Ascending aorta (tissue), 2 donors: ENCODE data around the gene PLEKHM1. TPM values are rescaled to one million over a fixed set of nuclear protein-coding genes. Genes with fewer than 3 reads are reported as not detected.

Source experiments
- DNase-seq, 2 donors: peaks; one replicate each; pipeline ENCODE4 v3.0.0-alpha.2; 2019; ENCODE audit warnings: low spot score in 2 of 2
- H3K27ac ChIP-seq, 2 donors: fragments of 200-600 bp; sonication (generic); one replicate each; pipeline ENCODE4 v1.5.1; 2016 to 2017; ENCODE audit warnings: mild to moderate bottlenecking in 1 of 2
- H3K27me3 ChIP-seq: fragments of 200-600 bp; sonication (generic); one replicate; pipeline ENCODE4 v1.5.1; 2017
- H3K36me3 ChIP-seq, 2 donors: fragments of 200-600 bp; sonication (generic); one replicate each; pipeline ENCODE4 v1.5.1; 2016
- H3K4me1 ChIP-seq, 2 donors: fragments of 200-600 bp; sonication (generic); one replicate each; pipeline ENCODE4 v1.5.1; 2016 to 2017; ENCODE audit warnings: mild to moderate bottlenecking in 1 of 2
- H3K4me3 ChIP-seq, 2 donors: fragments of 200-600 bp; sonication (generic); one replicate each; pipeline ENCODE4 v1.5.1; 2016 to 2017; ENCODE audit warnings: mild to moderate bottlenecking in 1 of 2
- H3K9me3 ChIP-seq, 2 donors: fragments of 200-600 bp; sonication (generic); one replicate each; pipeline ENCODE4 v1.5.1; 2016
- intact Hi-C: fragments of 100-400 bp; cut with DNase I; formaldehyde crosslinking; loops from one replicate; pipeline ENCODE4 v1.15.1; 2023
- total RNA-seq: library from RNA; depleted of rRNA; stranded (reverse); fragments of >200 nt; gene quantifications from one replicate; pipeline ENCODE4 v1.1.0, GENCODE V29; 2016
- TF ChIP-seq, protein P1 (sequence below), 3 experiments: fragments of 200-600 bp in 2 of 3; fragments of 450-650 bp in 1 of 3; sonication (generic) in 2 of 3; IDR thresholded peaks; one replicate each; pipeline ENCODE4 v1.5.1; 2016 to 2019; ENCODE audit warnings: antibody characterized with exemption in 3 of 3, mild to moderate bottlenecking in 1 of 3, moderate library complexity in 1 of 3

The PLEKHM1 gene
- total RNA-seq, 1 donor from 2014 or later: 30.2 TPM

DNA sequence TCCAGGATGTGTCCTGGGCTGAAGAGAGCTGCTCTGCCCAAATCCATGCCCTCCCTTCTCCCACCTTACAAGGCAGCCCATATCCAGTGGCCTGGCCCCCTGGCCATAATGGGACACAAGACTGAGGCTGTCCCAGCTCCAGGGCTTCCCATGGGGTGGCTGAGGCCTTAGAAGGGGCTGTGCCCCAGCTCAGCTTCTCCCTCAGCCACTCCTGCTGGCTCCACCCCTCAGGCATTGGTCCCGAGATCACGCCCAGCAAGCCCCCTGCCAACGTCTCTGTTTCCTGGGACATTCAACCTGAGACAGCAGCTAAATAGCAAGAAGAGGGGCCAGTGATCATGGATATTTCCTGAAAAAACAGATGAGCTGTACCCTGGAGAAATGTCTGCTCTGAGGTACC, 101.2 kb downstream of the PLEKHM1 start:
- no peaks in the 10 kb centered on the region for H3K27me3 ChIP-seq
- H3K36me3 ChIP-seq: no peaks in the 10 kb centered on the region
- no peak overlapping the region for H3K4me3 ChIP-seq
- H3K4me1 ChIP-seq: no peaks in the 10 kb centered on the region
- TF ChIP-seq, protein P1, sequence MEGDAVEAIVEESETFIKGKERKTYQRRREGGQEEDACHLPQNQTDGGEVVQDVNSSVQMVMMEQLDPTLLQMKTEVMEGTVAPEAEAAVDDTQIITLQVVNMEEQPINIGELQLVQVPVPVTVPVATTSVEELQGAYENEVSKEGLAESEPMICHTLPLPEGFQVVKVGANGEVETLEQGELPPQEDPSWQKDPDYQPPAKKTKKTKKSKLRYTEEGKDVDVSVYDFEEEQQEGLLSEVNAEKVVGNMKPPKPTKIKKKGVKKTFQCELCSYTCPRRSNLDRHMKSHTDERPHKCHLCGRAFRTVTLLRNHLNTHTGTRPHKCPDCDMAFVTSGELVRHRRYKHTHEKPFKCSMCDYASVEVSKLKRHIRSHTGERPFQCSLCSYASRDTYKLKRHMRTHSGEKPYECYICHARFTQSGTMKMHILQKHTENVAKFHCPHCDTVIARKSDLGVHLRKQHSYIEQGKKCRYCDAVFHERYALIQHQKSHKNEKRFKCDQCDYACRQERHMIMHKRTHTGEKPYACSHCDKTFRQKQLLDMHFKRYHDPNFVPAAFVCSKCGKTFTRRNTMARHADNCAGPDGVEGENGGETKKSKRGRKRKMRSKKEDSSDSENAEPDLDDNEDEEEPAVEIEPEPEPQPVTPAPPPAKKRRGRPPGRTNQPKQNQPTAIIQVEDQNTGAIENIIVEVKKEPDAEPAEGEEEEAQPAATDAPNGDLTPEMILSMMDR (IDR thresholded peaks at IDR 0.05): no peak
- DNase-seq: no peak
- no peak overlapping the region for H3K27ac ChIP-seq
- no peaks in the 10 kb centered on the region for H3K9me3 ChIP-seq
- intact Hi-C loops: no loop called here

- Histone ChIP-seq H3K9me3 (no peaks in the 10 kb centered on the region), H3K27ac (no peak overlapping the region), H3K27me3 (no peaks in the 10 kb centered on the region), H3K36me3 (no peaks in the 10 kb centered on the region), H3K4me1 (no peaks in the 10 kb centered on the region), H3K4me3 (no peak overlapping the region)
- TF ChIP-seq, protein P1 (IDR thresholded peaks at IDR 0.05): no peak
- intact Hi-C loops: no loop called here
- no peak for DNase-seq
These were observed 101.8 kb downstream of the PLEKHM1 start for GRCh38 chr17:45388604-45389325.

DNA sequence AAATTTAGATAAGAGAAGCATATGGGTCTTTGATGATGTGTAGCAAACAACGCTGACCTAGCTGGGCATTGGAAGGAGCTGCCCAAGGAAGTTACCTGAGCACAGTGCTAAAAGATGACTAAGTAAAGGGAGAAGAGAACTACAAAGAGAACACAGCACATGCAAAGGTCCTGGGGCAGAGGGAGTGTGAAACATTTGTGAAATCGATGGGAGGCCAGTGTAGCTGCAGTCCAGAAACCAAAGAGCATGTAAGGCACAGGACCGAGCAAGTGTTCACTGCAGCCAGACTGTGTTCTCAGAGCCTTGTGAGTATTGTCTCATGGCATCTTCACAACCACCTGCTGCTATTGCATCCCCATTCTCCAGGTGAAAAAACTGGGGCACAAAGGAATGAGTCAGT, 102.8 kb downstream of the PLEKHM1 start:
- Histone ChIP-seq H3K4me1 (no peaks in the 10 kb centered on the region), H3K4me3 (no peak overlapping the region), H3K9me3 (no peaks in the 10 kb centered on the region), H3K27ac (no peak overlapping the region), H3K36me3 (no peaks in the 10 kb centered on the region), H3K27me3 (no peaks in the 10 kb centered on the region)
- TF ChIP-seq, protein P1 (IDR thresholded peaks at IDR 0.05): no peak
- DNase-seq: no peak
- intact Hi-C loops: no loop called here

DNA sequence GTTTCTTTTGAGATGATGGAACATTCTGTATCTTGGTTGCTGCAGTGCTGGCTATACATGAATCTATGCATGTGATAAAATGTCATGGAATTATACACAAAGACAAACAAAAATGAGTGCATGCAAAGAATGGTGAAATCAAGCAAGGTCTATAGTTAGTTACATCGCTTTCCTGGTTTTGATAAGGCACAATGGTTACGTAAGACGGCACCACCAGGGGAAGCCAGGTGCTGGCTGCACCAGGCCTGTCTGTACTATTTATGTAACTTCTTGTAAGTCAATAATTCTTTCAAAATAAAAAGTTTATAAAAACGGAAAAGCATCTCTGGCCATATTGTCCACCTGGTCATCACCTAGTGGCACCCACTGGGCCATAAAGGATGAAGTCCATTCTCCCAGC, 104.3 kb downstream of the PLEKHM1 start:
- Histone ChIP-seq H3K27ac (no peak overlapping the region), H3K9me3 (no peaks in the 10 kb centered on the region), H3K27me3 (no peaks in the 10 kb centered on the region), H3K4me1 (no peaks in the 10 kb centered on the region), H3K36me3 (no peaks in the 10 kb centered on the region), H3K4me3 (no peak overlapping the region)
- no peak for DNase-seq
- TF ChIP-seq, protein P1 (IDR thresholded peaks at IDR 0.05): no peak
- intact Hi-C loops: no loop called here

Other genes starting within 250 kb of the PLEKHM1 start
- not detected for gene SPATA32, start 228.6 kb downstream of the PLEKHM1 start, total RNA-seq
- gene MAP3K14, start 173.7 kb downstream of the PLEKHM1 start, total RNA-seq: 7.7 TPM
- gene ARHGAP27, start 57.9 kb downstream of the PLEKHM1 start, total RNA-seq: 80.6 TPM